NCI-H2081 (cell line): Measurements from ENCODE around the gene TMEM74B.
"Not testable (repeated sequence)": the region's sequence is repeated elsewhere in the genome, so short reads cannot be mapped to it uniquely, and the experiment has no call there.

Experiments used
- DNase-seq, 2 experiments: peaks; one replicate each; lab custom pipeline; 2025; lab: John Stamatoyannopoulos, UW

TMEM74B gene

DNA sequence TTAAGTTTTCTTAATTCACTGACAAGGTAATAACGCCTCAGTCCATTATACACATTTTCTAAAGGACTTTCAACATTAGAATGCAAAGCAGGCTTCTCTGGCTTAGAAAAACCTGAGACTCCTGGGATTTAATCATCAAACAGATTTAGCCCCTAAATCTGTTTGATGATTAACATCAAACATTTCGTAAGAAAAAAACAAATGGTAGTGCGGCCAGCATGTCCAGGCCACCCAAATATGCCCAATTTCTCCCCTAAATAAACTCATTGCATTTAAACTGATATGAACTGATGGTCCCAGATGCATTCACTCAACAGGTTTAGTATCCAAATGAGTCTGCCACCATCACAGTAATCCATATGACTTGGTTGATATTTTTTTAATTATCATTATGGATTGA, 6.2 kb downstream of the TMEM74B start:
- no peak for DNase-seq

DNA sequence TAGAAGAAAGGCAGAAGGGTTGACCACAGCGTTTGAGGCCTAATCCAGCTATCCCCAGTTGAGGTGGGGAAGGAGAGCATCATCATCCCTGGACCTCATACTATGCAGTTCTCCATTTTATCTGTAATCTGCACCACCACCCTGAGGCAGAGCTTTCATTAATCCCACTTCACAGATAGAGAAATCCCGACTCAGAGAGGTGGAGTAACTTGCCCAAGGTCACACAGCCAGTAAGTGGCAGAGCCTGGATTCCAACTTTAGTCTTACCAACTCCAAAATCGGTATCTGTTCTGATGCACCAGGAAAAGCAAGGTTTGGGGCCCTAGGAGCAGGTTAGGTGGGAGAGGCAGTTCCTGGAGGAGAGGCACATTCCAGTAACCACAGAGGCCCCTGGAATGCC, 6.7 kb downstream of the TMEM74B start:
- DNase-seq = no peak

DNA sequence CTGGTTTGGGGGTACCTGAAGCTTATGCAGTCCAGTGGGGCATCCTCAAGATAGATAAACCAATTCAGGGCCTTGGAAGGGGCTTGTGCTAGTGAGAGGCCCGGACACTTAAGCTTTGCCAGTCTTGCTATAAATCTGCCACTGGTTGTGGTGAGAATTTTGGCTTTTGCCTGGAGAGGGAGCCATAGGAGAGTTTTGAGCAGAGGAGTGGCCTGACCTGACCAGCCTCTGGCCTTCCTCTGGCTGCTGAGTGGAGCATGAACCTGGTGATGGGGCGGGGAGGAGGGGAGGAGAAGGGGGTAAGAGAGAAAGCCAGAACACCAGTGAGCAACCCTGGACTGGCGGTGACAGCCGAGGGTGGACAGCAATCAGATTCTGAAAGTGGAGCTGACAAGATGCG, 7.1 kb downstream of the TMEM74B start:
- no peak for DNase-seq

DNA sequence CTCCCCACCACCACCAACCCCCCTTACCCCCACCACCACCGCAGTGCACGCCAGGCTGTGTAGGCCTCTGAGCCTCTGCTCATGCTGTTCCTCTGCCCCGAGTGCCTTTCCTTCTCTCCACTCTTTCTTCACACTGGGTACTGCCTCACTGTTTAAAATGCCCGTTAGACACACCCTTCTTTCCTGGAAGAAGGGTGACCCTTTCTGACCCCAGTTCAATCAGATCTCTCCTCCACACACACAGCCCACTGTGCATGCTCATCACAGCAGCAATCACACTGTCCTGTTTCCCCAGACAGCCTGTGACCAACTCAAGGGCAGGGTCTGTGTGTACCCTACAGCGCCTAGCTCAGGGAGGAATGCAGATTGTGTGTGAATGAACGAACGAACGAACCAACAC, 10.0 kb downstream of the TMEM74B start:
- DNase-seq = no peak

DNA sequence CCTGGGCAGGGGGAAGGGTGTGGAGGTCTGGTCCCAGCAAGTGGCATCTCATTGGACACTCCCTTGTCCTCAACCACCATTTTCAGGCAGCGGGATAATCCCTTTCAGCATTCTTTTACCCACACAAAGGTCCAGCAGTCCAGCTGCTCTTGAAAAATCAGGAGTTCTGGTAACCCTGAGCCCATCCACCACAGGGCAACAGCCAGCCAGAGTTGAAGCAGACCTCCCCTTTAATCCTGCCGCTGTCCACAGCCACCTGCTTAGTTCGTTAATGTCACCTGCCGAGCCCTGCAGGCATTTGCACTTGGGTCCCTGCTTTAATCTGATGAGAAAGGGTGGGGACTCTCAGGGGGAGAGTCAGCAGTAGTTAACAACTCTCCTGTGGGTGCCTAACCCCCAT, 11.1 kb downstream of the TMEM74B start:
- no peak for DNase-seq

DNA sequence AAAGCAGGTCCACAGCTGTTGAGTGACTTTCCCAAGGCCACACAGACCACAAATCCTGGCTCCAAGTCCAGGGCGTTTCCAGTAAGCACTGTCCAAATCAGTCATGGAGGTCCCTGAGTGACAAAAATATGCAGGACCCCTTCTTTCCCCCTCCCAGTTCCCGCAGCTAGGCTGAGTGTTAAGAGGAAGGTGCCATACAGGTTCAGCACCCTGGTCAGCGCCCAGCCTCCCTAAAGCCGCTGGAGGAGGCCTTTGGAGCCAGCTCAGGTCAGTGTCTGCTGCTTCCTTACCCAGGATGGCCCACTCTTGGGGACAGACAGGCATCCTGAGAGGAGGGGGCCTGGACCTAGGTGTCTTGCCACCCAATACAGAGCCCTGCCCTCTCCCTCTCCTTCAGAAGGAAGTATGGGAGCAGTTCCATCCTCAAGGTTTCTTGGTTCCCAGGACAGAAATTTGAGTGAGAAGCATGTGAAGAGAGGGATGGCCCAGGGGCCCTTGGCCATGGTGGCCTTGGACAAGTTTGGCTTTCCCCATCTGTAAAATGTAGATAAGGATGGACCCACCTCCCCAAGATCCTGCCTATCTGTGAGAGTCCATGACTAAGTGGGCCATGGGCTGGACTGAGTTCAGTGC, 13.2 kb downstream of the TMEM74B start:
- no peak for DNase-seq

DNA sequence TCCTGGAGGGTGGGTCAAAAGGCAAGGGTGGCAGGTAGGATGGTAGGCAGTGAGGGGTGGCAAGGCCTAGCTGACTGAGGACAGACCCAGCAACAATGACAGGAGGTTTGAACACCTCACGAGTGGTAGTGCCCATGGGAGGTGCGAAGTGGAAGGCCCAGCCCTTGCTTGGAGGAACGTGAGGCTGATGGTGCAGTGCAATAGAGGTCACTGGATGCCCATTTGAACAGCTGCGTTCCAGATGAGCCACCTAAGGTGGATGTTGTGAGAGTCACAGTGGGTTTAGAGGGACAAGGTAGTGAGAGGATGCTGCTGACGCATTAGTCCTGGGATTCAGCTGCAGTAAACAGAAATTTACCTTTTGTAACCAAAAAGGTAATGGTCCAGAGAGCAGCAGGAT, 15.6 kb downstream of the TMEM74B start:
- DNase-seq = no peak

DNA sequence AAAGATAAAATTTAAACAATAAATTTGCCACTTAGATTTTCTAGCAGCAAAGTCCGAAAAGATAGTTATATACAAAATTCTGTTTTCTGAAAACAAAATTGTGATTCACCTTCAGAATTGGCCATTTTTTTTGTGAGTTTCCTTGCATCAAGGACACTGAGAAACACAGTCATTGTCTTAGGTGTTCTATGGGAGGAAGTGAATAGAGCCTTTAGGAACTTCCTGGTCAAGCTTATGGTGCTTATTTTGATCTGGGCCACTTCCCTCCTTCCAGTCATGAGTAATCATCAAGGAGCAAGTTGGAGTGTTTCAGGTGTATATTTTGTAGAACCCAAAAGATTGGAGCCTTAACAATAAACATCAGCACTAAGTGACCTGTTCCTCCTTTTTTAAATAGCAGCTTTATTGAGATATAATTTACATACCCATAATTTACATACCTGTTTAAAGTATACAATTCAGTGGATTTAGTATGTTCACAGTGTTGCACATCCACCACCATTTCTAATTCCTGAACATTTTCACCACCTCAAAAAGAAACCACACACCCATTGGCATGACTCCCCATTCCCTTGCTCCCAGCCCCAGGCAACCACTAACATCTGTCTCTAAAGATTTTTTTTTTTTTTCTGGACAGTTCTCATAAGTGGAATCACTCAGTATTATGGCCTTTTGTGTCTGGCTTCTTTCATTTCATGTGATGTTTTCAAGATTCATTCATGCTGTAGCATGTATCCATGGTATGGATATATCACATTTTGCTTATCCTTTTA, 17.6 kb downstream of the TMEM74B start:
- no peak for DNase-seq

DNA sequence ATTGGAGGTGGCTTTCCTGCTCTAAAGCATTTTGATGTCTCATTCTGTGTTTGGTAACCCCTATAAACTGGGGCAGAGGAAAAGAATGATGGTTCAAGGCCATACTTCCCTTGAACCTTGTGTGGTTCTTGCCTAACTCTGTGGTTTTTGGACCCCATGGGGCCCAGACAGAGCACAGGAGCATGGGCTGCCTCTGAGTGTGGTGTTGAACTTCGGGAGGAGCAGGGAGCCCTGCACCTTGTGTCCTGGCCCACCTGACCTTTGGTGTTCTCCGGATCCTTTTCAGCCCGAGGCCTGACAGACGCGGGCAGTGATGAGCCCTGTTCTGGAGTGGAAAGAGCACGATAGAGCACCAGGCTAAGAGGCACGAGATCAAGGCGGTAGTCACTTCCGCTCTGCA, 18.8 kb downstream of the TMEM74B start:
- no peak for DNase-seq

DNA sequence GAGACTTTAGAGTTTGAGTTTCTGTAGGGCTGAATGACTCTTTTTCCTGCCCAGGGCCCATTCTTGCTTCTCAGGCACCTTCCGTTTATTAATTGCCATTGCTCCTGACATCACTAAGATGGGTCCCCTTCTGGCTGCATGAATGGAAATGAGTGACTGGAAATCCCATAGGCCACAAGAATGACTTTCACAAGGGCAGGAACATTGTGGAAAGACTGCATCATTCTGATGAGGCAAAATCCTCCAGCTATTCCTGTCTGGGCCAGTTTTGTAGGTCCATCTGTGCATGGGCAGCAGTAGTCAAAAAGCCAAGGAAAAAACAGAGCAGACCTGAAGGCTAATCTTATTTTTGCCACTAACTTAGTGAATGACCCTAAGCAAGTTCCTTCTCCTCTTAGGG, 19.3 kb downstream of the TMEM74B start:
- DNase-seq = no peak

DNA sequence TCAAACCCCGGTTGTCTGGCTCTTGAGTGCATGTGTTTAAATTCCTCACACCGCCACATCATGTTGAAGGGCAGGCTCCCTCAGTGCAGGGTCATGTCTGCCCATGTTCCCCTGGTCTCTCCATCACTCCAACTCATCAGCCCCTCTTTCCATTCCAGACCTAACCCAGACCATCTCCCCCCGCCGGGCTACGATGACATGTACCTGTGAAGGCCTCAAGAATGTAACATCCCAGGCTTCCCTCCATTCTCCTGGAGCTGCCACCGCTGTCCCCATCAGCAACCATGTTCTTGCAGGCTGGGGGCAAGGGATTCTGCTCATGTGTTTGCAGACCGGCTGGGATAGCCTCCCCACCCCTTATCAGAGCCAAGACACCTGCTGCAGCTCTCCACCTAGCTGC, 19.9 kb downstream of the TMEM74B start:
- DNase-seq = no peak

DNA sequence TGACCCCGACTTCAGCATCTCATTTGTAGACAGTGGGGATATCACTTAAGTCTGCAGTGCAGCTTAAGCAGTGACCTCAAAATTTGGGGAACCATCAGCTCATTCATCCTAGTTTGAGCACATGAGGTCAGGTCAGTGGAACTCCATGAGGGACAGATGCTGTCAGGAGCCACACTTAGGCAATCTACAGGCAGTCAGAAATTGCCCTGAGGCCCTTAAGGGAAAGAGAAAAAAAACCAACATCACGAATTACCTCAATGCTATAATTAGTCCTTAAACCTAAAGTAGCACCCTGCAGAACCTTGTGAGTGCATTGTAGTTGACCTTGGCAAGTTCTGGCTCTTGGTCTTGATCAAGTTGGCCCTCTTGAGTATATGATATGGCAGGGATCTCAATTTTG, 21.1 kb downstream of the TMEM74B start:
- no peak for DNase-seq

DNA sequence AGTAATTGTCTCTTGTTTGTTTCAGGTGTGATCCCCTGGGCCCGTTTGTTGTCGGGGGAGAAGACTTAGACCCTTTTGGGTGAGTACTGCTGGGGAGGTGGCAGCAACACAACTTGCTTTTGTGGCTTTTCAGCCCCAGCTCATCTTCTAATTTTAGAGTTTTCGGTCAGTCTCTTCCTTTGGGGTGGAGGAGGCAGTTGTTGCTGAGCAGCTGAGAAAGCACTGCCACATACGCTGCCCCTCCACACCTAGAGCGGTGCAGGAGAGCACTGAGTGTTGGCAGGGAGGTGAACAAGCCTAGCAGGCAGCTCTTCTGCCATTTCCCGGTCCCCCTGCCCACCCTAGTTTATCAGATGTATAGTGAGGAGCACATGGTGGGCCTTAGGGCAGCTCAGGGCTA, 21.7 kb downstream of the TMEM74B start:
- no peak for DNase-seq

DNA sequence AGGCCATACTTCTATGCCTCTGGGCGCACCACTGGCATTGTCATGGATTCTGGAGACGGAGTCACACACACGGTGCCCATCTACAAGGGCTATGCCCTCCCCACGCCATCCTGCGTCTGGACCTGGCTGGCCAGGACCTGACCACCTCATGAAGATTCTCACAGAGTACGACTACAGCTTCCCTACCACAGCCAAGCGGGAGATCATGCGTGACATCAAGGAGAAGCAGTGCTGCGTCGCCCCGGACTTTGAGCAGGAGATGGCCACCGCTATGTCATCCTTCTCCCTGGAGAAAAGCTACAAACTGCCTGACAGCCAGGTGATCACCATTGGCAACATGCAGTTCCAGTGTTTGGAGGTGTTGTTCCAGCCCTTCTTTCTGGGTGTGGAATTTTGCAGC, 23.8 kb downstream of the TMEM74B start:
- no peak for DNase-seq

DNA sequence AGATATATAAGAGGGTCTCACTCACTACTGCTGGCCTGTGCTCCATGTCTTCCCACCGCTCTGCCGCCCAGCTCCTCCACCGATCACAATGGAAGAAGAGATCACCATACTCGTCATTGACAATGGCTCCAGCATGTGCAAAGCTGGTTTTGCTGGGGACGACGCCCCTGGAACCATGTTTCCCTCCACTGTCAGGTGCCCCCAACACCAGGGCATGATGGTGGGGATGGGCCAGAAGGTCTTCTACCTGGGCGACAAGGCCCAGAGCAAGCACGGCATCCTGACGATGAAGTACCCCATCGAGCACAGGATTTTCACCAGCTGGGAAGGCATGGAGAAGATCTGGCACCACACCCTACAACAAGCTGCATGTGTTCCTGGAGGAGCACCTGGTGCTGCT, 24.3 kb downstream of the TMEM74B start:
- no peak for DNase-seq

DNA sequence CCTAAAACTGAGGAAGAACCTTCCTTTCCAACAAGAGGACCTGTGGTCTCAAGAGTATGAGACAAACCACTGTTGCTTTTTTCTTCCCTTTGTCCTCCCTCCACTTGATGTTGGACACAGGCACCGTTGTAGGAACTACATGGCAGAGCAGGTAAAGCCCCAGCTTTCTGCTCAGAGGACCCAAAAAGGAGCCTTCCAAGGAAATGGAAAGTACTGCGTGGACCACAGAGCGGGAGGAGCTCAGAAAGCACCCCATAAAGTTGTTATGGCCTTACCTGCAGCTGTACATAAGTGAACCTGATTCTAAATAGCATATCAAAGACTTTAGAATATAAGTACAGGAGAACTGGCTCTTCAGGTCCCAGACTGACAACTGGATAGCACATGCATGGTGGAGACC, 29.4 kb downstream of the TMEM74B start:
- DNase-seq = no peak

DNA sequence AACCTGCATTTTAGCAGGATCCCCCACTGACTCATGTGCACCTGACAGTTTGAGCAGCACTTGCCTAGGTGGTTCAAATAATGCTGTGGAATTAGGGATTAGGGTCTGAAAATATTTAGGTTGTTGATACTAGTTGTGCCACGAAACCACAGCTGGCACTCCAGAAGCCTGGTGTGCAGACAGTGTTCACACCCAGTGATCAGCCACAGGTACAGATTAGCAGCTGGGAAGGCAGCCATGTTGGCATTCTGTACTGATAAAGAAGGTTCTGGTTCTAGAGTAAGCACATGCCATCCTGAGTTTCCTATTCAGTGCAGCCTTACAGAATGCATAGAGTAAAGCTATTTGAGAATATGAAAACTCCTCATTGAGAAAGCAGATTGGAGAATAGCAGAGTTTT, 30.1 kb downstream of the TMEM74B start:
- DNase-seq = no peak

DNA sequence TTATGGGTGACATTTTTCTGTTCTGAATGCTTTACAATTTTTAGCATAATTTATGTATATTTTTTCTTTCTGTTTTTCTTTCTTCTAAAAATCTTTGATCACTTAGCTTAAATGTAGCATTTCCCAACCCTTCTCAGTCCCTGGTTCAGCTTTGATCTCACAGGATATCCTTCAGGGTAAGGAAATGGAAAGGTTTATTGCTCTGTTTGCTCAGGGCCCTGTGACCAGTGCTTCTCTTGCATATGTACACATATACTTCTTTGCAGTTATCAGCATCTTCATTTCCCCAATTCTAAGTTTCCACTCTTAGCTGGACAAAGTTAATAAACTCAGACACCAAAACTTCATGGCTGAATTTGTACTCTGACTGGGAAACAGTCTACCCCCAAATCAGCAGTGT, 30.6 kb downstream of the TMEM74B start:
- no peak for DNase-seq

DNA sequence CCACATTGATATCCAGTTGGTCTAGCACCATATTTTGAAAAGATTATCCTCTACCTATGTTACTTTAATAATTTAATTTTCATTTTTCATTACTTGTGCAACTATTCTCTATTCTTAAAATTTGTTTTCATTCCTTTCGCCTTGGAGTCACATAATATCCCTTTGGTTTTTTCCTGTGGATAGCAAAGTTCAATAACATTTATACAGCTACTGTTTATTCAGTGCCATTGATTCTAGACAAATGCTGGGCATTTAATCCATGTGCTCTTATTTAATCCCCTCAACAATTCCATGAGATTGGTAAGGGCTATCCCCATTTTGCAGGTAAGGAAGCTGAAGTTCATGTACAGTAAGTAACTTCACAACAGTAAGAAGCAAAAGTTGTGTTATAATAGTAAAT, 33.8 kb downstream of the TMEM74B start:
- no peak for DNase-seq

DNA sequence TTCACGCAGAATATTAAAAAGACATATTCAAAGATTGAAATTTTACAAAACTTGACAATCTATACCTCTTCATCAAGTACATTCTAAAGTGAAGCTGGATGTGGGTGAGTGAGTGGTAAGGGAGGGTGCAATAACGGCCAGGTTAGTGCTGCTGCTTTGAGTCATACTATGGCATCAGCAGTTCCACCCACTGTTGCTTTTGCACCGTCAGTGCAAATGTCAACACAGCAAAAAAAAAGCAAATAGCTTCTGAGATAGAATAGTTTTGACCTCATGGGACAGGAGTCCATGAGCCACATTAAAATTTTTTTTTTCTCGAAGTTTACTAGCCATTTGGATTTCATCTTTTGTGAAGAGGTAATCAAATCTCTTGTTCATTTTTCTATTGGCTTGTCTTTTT, 34.6 kb downstream of the TMEM74B start:
- no peak for DNase-seq

DNA sequence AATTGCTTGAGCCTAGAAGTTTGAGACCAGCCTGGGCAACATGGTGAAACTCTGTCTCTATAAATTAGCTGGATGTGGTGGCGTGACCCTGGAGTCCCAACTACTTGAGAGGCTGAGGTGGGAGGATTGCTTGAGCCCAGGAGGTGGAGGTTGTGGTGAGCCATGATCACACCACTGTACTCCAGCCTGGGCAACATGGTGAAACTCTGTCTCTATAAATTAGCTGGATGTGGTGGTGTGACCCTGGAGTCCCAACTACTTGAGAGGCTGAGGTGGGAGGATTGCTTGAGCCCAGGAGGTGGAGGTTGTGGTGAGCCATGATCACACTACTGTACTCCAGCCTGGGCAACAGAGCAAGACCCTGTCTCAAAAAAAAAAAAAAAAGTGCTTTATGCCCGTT, 35.0 kb downstream of the TMEM74B start:
- DNase-seq = not testable (repeated sequence)

DNA sequence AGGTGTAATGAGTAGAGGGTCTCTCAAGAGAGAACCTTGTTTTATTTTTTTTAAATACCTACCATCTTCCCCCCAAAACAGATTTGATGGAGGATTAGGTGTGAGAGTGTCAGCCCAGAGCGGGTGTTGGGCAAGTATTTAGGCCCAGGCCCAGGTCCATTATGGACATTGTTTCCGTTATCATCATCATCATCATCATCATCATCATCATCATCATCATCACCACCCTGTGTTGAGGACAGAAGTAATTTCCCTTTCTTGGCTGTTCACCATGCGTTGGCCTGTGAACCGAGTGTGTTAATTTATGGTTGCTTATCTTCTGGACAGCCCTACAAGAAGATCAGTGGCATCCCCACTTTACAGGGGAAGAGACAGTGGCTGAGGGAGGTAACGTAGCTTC, 37.8 kb downstream of the TMEM74B start:
- DNase-seq = no peak

DNA sequence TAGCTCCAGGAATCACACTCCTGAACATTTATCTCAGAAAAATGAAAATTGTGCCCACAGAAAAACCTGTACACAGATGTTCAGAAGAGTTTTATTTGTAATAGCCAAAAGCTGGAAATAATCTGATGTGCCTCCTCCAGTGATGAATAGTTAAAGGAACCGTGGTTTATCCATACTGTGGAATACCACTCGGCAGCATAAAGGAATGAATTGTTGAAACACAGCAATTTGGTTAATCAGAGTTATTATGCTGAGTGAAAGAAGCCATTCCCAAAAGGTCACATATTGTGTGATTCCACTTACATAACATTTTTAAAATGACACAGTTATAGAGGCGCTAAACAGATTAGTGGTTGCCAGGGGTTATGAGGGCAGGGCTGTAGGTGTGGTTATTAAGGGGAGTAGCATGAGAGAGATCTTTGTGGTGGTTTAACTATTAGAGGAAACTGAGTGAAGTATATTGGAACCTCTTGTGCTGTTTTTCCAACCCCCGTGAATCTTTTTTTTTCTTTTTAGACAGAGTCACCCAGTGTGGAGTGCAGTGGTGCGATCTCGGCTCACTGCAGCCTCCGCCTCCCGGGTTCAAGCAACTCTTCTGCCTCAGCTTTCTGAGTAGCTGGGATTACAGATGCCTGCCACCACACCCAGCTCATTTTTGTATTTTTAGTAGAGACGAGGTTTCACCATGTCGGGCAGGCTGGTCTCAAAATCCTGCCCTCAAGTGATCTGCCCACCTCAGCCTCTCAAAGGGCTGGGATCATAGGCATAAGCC, 40.2 kb downstream of the TMEM74B start:
- DNase-seq = no peak
